ENCODE data around the gene VWA5B1.

DNA sequence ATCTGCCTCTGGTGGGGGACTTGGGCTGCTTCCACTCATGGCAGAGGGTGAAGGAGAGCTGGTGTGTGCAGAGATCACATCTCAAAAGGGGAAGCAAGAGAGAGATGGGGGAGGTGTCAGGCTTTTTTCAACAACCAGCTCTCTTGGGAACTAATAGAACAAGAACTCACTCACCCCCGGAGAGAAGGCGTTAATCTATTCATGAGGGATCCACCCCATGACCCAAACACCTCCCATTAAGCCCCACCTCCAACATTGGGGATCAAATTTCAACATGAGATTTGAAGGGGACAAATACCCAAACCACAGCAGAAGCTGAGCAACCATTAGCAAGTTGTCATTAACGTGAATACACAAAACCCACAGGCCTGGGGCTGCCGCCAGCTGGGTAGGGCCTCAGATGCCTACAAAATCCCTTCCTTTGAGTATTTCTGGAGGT, 12.0 kb upstream of the VWA5B1 start:
- no peak for TF ChIP-seq SUZ12 (IDR thresholded peaks at IDR 0.05; ENCODE audit: extremely low read depth, insufficient read depth, insufficient read length)
- TF ChIP-seq ZNF274 (IDR thresholded peaks at IDR 0.05; ENCODE audit: low read depth, low read length), result no peak
